Left colon (tissue), 2 donors: Measurements from ENCODE around the gene INTS1. TPM values are rescaled to one million over a fixed set of nuclear protein-coding genes. Genes with fewer than 3 reads are reported as not detected.

ENCODE experiments used
- ATAC-seq: fragments of 200-7000 bp; cut with Tn5 transposase; one replicate; pipeline ENCODE4 v1.9.1; 2020; ENCODE audit warnings: mild to moderate bottlenecking, moderate library complexity
- DNase-seq, 2 donors: peaks; one replicate each; pipeline ENCODE4 v3.0.0-alpha.2; 2020
- intact Hi-C, 2 donors: fragments of 100-400 bp; cut with DNase I in 1 of 2; cut with micrococcal nuclease in 1 of 2; formaldehyde crosslinking; loops; one replicate each; pipeline versions ENCODE4 v1.11.2 to v1.14.0; 2022; cut with DNase I, micrococcal nuclease
- total RNA-seq, 2 donors: library from RNA; stranded (reverse); fragmentation: NEBNext Ultra II Directional; extraction: Animal tissue kit (Norgen Biotek cat#: 25700); gene quantifications; one replicate each; pipeline ENCODE4 v1.2.1, GENCODE V29; 2021
- donor health status: DM: no; HTN: no; CAD: no.
- donor health status: DM: yes; HTN: yes; CAD: no.

INTS1 gene
- total RNA-seq, 2 donors from 2014 or later, result 67.7 to 67.8 TPM

DNA sequence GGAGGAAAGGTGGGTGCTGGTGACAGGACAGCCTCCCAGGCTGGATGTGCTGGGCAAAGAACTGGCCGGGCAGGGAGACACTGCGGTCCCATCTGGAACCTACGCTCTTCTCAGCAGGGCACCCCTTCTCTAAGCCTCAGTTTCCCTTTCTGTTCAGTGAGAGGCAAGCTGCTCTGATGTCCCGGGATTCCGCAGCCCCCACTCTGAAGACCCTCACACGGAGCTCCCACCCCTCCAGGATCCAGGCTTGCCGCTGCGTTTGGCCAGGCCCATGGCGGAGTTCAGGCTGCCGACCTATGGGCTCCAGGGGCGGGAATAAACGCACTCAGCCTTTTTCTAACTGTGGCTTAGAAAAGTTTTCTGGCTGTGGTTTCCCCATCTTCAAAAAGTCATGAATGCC is 10.2 kb upstream of the INTS1 start:
- no peak for DNase-seq
- intact Hi-C loops, result no loop called here
- ATAC-seq, result no peak

- DNase-seq (no peak), ATAC-seq (no peak)
- intact Hi-C loops, result no loop called here
These were observed 9.5 kb upstream of the INTS1 start for GRCh38 chr7:1513657-1514095.

- peak in 1 of 2 donors; percentile 26 for DNase-seq
- ATAC-seq, result peak; percentile 28
- intact Hi-C loops, result no loop called here
These were observed 8.8 kb upstream of the INTS1 start for GRCh38 chr7:1512781-1513656.

DNA sequence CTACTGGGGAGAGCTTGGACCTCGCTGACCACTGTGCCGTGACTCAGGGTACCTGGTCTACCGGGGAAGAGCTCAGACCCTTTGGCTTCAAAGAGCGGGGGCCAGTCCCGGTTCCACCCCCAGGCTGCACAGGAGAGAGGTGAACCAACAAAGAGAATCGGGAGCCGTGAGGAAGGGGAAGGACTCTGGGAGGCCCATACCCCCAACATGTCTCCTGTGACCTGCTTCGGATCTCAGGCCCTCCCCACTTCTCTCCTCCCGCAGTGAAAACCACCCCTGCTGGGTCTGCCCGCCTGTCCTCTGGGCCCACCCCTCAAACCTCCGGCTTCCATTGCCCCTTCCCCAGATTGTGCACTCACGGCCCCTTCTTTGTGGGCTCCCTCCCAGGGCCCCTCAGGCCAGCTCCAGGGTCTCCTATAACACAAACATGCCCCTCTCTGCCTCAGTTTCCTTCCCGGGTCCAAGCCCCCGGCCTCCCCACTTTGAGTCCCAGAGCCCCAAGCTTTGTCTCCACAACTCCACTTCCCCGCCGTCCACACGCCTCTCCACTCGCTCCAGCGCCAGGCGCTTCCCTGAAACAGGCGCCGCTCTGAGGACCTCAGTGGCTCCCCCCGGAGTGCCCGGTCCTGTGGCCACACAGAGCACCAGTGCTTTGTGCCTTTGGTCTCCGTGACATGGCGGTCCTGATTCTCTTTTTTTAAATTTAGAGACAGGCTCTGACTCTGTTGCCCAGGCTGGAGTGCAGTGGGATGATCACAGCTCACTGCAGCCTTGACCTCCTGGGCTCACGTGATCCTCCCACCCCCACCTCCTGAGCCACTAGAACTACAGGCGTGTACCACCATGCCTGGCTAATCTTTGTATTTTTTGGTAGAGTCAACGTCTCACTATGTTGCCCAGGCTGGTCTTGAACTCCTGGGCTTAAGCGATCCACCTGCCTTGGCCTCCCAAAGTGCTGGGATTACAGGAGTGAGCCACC is 7.5 kb upstream of the INTS1 start:
- intact Hi-C loops, result no loop called here
- DNase-seq (no peak), ATAC-seq (no peak)

- intact Hi-C loops, result no loop called here
- DNase-seq (no peak), ATAC-seq (no peak)
These were observed 6.6 kb upstream of the INTS1 start for GRCh38 chr7:1510780-1511154.

DNA sequence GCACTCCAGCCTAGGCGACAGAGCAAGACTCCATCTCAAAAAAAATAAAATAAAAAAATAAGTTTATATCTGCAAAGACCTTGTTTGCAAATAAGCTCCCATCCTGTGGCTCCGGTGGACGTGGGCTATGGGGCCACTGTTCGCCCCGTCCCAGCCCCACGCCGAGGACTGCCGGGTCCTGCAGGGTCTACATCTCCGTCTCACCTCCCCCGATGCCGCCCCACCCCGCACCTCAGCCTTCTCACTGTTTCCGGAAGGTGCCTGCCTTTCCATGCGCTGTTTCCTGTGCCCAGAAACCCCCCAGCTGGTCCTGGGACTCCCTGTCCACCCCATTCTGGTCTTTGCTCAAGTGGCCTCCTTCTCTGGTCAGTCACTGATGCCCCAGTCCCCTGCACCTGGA is 5.0 kb upstream of the INTS1 start:
- ATAC-seq, result no peak
- intact Hi-C loops, result no loop called here
- DNase-seq, result no peak

- DNase-seq (no peak), ATAC-seq (no peak)
- intact Hi-C loops, result no loop called here
These were observed 4.1 kb upstream of the INTS1 start for GRCh38 chr7:1508277-1508758.

DNA sequence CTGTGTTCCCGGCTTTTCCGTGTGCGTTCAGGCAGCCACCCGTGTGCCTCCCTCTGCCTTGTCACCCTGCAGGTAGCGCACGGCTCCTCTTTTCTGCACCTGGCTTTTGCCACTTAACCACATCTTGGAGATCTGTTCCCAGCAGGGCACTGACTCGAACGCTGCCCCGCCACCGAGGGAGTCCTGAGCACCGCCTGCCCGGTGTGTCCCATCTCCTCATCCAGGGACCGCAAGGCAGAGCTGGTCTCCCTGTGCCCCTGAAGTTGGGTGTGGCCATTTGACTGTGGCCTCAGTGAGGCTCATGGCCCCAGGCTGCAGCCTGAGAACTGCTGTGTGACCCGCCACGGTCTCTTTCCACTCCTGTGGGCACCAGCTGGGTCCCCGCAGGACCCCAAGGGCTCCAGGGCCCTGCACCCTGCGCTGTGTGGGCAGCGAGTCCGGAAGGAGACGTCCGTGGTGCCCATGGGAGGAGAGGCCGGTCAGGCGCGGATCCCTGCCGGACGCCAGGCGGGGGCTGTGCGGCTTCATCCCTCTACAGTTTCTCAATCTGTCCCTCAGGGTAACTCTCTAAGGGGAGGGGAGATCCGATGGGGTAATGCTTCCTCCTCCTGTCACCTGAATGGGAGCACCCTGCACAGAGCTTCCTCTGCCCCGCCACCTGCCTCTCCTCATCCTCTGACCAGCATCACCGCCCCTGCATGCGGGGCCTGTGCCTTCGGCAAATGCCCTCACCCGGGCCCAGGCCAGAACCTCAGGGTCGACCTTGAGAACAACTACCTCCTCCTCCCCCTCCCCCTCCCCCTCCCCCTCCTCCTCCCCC is 1.8 kb upstream of the INTS1 start:
- ATAC-seq (no peak), DNase-seq (peak in 1 of 2 donors; percentile 39)
- intact Hi-C loops, result no loop called here

- ATAC-seq, result no peak
These were observed 799 bp downstream of the INTS1 start for GRCh38 chr7:1503390-1503789.

DNA sequence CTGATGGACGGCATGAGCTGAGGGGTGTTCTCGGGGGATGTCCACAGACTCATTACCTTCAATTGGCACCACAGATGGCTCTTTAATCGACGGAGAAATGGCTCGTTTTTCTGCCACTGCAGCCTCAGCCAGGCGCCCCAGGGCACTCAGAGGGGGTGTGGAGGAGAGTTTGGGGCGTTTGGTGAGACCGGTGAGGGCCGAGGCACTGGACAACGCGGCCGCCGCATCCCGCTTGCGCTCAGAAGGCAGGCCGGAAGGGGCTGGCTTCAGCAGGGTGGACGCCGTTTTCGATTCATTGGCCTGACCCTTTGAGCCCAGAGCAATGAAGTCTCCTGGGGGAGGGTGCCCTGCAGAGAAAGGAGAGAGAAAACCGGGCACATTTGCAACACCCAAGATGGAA is 1.3 kb downstream of the INTS1 start:
- no peak for DNase-seq
- intact Hi-C loops, result no loop called here
- ATAC-seq, result no peak

More at GRCh38 chr7:1503390-1503789, 799 bp downstream of the INTS1 start:
- no peak for DNase-seq
- intact Hi-C loops, result no loop called here

DNA sequence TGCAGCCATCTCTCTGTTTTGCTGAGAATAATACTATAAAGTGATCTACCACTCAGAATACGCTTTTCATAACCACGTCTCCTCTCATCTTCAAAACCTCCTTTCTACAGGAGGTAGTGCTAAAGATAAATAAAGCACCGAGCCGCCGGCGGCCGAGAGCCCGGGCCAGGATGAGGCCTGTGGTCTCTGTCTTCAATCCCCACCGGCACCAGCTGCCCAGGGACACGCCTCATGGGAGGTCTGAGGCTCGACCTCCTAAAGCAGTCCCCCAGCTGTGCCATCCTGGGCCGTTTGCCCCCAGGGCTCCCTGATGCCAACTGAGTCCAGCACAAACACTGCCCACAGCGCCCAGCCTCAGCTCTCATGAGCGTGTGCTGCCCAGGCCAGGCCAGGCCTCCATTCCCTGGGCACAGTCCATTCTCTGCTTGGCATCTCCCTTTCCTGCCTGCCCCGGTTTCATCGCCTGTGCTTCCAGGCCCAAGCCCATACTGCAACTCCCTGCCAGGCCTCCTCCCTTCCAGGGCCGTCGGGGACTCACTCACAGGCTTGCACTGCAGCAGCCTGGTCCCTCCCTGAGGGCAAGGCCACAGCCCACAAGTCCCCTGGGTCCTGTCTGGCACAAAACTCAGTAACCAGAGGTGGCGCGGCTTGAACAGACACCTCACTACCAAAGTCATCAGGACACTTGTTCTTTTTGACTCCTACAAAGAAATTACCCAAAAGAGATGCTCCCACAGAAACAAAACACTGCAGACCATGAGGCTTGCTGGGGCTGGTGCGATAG is 2.5 kb downstream of the INTS1 start:
- no peak for DNase-seq
- intact Hi-C loops, result no loop called here
- no peak for ATAC-seq

DNA sequence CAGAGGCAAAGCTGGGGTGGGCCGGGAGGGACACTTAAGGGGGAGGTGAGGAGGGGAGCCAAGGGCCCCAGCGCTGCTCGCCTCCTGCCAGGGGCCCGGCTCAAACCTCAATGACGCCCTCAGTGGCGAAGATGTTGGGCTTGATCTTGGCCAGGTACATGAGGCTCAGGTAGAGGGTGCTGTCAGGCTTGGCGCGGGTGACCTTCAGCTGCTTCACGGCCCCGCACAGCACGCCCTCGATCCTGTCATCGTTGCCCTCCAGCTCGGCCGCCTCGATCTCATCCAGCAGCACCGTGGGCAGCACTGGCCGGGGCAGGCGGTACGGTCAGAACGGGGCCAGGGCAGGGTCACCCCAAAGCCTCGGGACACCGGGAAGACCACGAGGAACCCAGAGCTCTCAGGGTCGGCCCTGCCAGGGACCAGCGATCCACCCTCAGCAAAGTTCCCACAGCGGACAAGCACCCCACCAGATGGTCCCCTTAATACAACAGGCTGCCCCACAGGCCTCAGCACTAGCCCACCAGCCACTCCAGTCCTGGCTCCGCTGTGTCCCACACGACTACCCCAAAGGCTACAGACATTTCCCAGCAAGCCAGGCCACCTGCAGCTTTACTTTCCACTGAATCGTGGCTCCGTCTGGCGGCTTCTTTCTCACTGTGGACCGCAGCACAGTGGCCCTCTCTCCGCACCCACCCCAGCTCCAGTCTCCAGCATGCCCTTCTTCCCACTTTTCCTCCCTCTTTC is 4.0 kb downstream of the INTS1 start:
- DNase-seq (no peak), ATAC-seq (no peak)
- intact Hi-C loops, result no loop called here

GRCh38 chr7:1499367-1500029 is 4.7 kb downstream of the INTS1 start:
- no peak for ATAC-seq

DNA sequence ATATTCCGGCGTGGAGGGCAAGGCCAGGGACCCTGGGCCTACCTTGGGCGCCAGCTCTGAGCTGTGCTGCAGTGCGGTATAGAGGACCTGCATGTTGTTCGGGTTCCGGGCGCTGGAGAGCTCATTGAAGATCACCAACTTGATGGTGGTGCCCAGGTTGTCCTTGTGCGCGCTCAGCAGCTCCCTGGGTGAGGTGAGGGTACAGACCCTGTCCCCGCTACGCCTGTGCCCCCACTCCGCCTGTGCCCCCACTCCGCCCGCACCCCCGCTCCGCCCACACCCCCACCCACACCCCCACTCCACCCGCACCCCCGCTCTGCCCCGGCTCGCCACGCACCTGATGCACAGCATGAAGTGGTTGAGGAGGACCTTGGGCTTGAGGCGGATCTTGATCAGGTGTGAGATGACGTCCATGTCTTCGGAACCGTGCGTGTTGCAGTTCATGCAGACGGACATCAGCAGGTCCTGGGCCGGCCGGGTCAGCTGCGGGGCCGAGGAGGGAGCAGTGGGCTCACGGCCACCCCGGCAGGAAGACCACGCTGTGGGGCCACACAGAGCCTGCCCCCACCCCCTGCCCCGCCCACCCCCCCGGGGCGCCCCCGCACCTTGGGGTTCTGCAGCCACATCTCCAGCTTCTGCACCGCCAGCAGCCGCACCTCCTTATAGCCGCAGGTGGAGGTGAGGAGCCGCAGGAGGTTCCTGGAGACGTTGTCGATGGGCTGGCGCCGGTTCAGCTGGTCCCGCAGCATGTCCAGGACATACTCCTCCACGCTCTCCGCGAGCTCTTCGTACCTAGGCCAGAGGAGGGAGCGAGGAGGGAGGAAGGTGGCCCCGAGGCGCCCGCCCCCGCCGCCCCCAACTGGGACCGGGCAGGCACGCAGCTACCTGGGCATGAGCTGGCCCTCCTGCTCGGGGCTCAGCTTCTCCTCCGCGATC is 5.6 kb downstream of the INTS1 start:
- DNase-seq (no peak), ATAC-seq (no peak)
- intact Hi-C loops, result no loop called here

More at GRCh38 chr7:1499367-1500029, 4.7 kb downstream of the INTS1 start:
- intact Hi-C loops, result no loop called here
- DNase-seq, result no peak

- intact Hi-C loops, result no loop called here
- DNase-seq, result no peak
- ATAC-seq, result no peak
These were observed 6.8 kb downstream of the INTS1 start for GRCh38 chr7:1497293-1497927.
